ENCODE results near the gene NRSN1.

The NRSN1 gene

DNA sequence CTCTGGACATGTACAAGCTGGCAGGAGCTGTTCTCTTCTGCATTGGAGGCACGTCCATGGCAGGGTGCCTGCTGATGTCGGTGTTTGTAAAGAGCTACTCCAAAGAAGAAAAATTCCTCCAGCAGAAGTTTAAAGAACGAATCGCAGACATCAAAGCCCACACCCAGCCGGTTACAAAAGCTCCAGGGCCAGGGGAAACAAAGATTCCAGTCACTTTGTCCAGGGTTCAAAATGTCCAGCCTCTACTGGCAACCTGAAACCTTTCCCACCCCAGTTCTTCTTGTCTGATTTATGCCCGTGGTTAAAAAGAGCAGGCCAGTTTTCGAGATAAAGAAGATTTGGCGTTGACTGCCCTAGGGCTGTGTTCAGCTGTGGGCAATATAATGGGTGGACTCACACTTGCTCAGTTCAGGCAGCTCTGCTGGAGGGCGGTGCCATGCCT lies 19.7 kb downstream of the NRSN1 start:
- DNase-seq = no peak

- no peak for DNase-seq
These were observed 20.9 kb downstream of the NRSN1 start for GRCh38 chr6:24146871-24147270.

DNA sequence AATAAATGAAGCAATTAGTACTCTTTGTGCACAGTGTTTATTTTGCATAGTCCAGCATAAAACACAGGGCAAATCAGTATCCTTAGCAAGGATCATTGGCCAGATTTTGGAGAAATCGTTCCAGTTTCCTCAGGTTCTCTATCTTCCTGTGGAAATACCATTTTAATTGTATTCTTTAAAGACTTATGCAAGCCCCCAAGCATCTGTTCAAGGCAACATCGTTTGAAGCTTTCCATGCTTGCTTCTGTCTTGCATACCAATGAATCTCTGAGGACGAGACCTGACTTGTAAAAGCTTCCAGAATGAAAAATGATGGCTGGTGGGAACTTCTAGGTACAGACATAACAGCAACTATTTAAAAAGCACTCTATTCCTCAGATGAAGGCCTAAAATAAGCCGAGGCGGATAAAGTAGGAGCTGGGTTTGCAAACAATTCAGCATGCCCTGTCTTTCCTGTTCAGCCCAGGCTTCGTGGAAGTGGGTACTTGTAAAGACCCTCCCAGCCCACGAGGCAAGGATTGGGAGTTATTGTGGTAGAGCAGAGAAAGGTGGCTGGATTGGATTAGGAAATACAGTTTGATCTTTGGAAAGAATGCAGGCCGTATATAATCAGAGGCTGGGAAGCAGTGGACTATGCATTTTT lies 21.6 kb downstream of the NRSN1 start:
- DNase-seq = no peak

DNA sequence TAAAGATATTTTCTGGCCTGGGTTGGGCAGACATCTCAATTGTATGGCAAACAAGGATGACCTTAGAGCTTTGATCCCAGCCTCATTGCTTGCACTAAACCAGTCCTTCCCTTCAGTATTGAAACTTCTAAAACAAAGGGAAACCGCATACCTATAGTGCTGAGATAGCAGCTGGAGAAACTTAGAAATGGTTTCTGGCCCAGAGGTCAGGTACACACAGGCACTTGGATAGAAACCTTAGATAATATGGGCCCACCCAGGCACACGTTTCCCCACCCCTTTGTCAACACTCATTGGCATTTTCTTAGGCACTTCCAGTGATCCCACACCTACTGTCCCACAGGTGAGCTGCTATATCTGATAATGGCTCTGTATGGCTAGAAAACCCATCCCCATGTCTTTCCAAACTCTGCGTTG lies 22.1 kb downstream of the NRSN1 start:
- no peak for DNase-seq

- no peak for DNase-seq
These were observed 22.7 kb downstream of the NRSN1 start for GRCh38 chr6:24148684-24149083.

DNA sequence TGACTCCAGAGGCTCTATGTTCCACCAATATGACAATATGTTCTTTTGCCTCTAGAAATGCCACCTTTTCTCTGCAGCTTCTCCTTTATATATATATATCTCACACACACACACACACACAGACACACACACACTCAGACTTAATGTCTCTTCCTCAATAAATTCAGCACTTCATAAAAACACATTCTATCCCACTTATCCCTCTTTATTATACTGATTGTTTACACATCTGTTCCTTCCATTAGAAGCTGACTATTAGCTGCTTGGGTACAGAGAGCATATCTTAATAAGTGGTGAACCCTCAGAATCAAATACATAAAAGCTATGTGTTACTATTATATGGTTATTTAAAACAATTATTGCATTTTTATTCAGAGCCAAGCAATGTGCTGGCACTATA lies 23.3 kb downstream of the NRSN1 start:
- DNase-seq = no peak

DNA sequence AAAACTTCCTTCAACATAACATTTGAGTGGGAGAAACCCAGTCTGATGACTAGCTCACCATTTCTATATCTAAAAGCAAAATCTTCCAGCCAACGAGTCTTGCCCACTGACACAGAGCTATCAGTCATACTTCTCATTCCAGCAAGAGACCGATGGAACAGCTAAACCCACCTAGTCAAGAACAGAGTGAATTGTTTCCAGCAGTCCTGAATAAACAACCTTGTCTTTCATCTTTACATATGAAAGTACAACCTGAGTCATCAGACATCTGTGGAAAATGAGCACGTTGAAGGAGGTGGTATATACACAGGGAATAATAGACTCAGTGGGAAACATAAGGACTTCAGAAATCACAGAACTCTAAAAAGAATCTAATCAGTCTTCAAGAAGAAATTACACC lies 23.8 kb downstream of the NRSN1 start:
- no peak for DNase-seq

GRCh38 chr6:24152014-24152413 lies 26.0 kb downstream of the NRSN1 start:
- no peak for DNase-seq

DNA sequence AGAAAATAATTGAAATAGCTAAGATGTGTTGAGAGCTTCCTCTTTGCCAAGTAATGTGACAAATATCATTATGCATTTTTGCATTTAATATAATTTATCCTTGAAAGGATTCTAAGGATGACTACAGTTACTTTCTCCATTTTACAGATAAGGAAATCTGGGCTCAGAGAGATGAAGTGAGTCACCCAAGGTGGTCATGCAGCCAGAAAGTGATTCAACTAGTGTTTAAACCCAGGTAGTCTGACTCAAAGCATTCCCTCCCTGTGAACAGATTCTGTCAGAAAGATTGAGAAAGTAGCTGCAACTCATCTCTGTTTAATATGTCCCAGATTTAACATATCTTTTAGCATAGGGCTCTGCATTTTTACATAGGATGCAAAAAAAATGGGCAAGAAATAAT lies 28.1 kb downstream of the NRSN1 start:
- no peak for DNase-seq

DNA sequence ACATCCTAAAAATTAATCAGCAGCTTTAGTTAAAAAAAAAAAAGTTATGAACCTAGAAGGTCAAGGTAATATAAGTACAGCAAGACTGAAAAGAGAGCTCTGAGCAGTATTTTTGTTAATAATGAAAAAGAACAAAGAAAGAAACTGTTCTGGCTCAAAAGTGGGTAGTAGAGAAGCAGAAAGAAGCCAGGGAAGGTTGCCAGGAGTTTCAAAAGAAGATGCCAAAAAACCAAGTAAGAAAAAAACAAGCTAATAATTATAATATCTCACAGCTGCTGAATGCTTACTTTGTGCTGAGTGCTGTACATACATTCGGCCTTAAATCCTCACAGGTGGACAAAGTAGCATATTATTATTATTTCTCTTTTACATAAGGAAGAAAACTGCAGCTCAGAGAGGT lies 31.9 kb downstream of the NRSN1 start:
- DNase-seq = no peak

DNA sequence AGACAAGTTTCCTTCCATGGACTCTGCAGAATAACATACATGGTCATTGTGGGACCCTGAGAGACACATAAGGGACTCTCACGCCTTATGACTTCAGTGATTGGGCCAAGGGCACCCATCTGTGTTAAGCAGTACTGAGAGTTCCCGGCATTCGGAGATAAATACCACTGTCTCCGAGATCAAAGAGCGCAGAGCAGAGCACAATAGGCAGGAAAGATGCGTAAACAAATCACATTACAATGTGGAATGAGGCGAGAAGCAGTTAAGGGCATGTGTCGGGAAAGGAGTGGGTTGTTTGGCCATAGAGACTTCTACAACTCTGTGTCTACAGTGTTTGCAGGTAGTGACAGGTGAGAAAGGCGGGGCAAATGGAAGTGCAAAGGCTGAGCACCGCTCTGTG lies 57.6 kb downstream of the NRSN1 start:
- no peak for DNase-seq

DNA sequence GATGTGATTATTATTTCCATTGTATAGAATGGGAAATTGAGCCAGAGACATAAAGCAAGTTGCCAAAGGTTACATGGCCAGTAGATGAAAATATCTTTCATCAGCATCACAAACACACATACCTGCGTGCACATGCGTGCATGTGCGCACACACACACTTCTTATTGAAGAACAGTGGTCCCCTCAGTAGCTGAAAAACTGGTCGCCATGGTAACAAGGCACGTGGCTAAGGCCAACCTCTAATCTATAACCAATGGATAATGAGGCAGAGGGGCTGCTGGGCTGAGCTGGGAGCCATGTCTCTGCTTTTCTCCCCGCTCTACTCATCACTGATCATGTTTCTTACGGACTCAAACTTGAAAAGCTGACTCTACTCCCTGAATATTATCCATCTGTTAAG lies 60.3 kb downstream of the NRSN1 start:
- no peak for DNase-seq

GRCh38 chr6:24187965-24188577 lies 62.1 kb downstream of the NRSN1 start:
- no peak for DNase-seq

GRCh38 chr6:24188578-24189080 lies 62.6 kb downstream of the NRSN1 start:
- DNase-seq = no peak

DNA sequence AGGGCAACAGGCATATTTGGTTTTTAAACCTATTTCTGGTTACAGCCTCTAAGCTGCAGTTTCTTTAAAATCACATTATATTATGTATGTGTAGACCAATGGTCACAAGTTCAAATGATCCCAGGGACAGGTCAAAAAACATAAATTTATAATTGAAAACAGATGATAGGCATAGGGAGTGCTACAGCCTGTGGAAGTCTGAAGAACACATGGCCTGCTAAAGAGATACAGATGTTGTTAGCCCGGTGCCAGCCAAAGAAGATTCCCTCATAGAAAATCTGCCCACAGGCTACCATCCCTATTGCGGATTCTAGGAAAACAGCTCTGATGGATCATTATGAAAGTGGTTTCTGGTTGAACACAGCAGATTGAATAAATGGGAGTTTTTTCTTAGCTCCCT lies 65.3 kb downstream of the NRSN1 start:
- DNase-seq = no peak

DNA sequence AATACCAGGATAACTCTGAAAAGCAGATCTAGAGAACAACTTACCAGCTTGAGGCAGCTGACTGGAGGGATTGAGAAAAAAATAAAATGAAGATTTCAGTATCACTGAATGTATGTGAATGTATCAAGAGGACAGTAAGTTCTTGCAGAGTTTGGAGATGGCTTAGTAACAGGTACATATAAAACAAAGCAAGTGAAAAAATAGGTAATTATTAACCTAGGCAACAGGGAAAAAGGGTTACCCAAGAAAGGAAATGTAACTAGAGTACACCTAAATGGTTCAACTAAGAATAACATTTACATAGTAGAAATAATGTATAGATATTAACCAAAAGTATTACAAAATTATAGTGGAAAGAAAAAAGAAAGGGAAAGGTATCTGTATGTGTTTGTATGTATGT lies 67.3 kb downstream of the NRSN1 start:
- no peak for DNase-seq

DNA sequence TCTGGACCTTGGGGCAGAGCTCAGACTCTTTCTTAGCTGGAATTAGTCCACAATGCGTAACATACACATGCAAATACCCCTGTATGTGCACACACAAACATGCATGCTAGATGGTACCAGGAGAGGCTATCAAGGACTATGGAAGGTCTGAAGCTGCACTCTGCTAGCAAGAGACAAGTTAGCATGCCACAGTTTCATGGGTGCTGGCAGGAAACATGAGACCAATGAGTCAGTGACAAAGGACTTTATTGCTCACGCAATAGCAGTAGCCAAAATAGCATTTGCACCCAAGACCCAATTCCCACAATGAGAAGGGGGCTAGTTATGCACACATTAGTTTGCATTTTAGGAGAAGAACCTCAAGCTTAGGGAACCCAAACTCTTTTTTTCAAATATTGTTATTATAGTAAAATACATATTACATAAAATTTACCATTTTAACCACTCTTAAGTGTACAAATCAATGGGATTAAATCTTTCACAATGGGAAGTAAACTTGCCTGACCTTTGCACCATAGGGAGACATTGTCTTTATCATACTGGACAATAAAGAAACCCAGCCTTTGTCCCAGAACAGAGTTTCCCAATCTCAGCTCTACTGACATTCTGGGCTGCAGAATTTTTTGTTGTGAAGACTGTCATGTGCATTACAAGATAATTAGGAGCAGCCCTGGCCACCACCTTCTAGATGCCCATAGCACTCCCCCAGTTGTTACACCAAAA lies 69.1 kb downstream of the NRSN1 start:
- no peak for DNase-seq

- DNase-seq = no peak
These were observed 70.0 kb downstream of the NRSN1 start for GRCh38 chr6:24195836-24196597.
